GM19463 (cell line): ENCODE measurements around the gene MTARC1.

Source experiments
- ATAC-seq: cut with Tn5 transposase; IDR thresholded peaks from one replicate; pipeline ENCODE4 v1.9.1; 2021; ENCODE audit warnings: mild to moderate bottlenecking, moderate library complexity; ENCODE audit not compliant: unreplicated experiment

Gene MTARC1

DNA sequence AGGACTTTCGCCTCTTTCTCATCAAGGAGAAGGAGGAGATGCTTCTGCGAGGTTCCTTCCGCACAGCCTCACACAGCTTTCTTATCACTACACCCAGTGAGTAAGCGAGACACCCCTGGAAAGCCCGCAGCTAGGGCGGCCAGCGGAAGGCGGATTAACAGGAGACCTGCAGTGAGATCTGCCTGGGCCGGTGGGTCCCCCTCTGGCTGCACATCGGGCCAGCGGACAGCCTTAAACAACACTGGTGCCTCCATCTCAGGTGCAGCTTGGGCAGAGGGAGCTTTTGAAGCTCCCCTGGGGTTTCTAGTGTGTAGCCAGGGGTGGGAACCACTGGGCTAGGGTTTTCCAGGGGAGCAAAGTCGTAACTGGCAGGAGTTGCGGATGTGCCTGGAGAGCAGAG lies 17.5 kb upstream of the MTARC1 start:
- no peak for ATAC-seq

DNA sequence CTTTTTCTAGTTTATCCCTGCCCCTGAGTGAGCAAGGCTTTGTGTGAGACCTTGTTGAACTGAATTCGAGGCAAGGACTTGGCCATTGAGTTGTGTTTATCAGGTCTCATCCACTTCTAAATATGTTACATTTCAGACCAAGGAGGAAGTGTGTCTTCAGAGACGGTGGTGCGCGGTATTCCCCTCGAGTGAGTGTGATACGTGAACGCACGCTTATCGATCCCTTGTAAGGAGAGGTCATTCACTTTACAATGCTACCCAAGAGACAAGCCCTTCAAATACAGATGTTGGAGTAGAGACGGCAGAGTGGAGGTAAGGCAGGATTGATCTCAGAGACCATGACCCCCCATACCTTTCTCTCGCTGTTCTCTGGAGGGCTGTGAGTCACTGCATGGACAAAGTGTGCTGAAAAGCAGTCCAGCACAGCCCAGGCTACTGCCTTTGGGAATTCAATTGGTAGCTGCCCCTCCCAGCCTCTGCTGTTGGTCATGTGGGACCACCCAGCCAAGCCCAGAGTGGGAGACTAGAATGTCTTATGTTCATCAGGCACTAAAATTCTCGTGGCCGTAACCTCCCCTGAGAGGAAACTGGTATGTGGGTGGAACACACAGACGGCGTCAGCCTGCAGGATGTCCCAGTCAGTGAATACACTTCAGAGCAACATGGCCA lies 16.3 kb upstream of the MTARC1 start:
- peak; percentile 42 for ATAC-seq

DNA sequence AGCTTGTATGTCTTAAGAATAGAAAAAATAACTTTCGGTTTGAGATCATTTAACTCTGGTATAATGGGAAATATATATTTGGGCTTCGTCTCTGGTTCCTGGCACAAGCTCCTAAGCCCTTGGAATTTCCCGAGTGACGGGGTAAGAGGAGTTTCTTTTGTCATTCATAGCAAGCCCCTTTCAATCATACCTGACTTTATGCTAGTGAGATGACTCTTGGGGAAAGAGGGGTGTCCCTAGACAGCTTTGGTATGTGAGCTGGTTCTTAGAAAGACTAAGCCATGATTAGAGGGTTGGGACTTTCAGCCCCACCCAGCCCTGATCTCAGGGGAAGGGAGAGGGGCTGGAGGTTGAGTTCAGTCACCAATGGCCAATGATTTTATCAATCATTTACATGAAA lies 13.9 kb upstream of the MTARC1 start:
- ATAC-seq, result peak; percentile 46

DNA sequence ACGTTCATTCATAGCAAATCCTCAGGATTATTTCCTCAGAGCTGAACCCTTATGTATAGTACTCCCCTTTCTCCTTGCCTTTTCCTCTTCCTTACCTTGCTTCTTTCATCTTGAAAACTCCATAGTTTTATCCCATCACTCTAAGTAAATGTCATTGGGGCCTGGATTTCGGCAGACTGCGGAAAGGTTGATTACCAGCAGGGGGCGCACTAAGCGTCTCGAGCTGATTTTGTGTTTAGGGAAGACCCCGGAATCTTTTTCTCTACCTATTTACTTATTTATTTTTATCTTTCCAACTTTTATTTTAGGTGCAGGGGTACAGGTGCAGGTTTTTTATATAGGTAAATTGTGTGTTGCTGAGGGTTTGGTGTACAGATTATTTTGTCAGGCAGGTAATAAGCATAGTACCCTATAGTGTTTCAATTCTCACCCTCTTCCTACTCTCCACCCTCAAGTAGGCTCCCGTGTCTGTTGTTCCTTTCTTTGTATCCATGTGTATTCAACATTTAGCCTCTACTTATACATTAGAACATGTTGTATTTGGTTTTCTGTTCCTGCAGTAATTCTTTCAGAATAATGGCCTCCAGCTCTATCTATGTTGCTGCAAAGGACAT lies 11.4 kb upstream of the MTARC1 start:
- no peak for ATAC-seq

DNA sequence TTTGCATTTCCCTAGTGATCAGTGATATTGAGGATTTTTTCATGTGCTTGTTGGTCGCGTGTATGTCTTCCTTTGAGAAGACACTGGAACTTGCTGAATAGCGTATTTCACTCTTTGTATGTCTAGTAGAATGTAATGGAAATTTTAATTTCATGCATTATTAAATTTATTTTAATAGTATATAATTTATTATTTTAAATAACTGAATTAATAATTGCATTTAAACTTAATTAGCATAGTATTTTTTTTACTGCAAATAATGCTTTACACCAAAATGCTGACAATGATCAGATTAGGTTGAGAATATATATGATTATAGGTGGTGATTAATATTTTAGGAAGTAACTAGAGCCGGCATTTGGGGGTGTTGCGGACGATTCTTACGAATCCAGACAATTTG lies 10.5 kb upstream of the MTARC1 start:
- ATAC-seq, result no peak

DNA sequence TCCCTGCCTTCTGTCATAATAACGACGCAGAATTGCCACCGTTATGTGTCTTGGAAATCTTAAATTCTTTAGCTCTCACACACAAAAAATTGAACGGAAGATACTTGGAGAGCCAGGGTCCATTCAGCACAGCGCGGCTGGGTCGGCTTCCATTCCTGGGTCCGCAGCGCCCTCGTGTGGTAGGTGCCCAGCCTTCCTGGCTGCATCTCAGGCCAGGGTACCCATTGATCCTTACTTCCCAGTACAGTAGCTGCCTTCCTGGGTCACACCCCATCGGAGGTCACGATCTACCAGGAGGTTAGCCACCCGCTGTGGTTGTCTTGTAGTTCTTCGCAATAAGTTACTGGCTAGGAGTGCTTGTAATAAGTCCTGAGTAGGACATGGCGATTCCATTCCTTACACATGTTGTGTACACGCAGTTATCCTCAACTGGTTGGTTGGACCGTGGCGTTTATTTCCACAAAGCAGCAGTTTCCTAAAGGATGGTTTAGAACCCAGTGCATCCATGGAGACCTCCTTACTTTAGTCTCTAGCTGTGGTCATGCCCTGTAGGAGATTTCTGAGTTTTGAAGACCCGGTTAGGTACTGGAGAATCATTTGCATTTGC lies 9.9 kb upstream of the MTARC1 start:
- peak; percentile 83 for ATAC-seq

DNA sequence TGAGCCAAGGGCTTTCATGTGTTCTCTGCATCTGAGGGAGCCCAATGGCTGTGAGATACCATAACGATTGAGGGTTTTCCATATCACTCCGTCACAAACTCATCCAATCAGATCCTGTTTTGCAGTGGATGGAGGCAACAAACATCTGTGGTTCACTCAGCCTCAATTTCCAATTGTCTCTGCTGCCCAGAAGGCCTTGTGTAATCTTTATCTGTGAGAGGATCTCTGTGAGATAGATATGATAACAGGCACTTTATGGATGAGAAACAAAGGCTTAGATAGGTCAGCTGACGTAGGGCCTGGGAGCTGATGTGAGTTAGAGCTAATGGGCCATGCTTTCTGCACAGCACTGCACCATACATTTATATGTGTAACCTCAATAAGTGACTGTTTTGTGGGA lies 3.3 kb upstream of the MTARC1 start:
- no peak for ATAC-seq

DNA sequence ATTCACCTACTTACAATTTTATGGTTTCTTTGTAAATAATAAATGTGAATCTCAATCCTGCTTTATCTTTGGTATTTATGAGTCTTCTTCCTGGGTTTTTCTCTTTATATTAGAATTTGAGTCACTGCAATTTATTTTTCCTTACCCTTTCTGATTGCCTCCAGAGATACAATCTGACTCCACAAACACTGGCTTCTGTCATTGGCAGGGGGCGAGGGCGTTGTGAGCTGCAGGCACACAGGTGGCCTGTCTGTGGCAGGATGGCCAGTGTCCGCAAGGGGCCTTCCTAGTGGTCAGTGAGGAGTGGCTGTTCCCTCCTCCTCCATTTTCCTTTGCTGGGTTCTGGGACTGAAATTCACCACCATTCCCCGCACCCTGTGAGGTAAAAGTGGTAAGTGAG lies 2.0 kb upstream of the MTARC1 start:
- no peak for ATAC-seq

DNA sequence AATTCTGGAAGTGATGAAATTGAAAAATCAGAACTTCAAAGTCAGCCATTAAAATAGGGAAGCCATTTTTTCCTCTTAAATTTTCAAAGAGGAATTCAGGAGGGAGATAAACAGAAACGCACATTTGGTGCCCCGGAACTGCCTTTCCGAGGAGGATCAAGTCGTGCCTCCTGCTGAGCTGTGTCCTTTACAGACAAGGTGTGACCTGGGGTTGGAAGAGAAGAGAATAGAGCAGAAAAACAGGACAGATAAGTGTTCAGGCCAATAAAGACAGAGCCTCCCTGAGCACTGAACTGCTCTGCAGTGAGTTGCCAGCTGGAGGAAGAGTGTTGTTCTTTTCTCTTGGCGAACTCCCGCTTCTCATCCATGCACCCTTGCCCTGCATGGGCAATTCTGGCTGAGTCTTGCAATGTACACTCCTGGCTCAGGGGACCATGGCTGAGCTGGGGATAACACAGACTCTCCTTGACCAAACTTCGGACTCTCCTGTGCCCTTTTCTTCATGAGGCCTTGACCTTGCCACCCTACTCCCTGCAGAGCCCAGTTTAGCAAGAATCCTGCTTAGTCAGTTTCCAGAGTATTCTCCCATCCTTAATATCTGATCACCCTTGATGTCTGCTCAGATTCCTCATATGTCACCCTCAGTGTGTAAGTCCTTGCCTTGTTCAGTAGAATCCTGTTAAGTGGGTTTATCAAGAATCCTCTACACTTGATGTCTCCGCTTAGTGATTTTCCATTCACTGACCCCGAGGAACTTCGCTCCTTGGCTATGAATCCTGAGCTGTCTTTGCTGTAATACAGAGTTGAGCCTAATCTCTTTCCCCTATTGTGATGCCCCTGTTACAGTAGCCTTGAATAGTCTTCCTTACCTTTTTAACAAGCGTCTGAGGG lies 1.3 kb upstream of the MTARC1 start:
- ATAC-seq, result no peak

DNA sequence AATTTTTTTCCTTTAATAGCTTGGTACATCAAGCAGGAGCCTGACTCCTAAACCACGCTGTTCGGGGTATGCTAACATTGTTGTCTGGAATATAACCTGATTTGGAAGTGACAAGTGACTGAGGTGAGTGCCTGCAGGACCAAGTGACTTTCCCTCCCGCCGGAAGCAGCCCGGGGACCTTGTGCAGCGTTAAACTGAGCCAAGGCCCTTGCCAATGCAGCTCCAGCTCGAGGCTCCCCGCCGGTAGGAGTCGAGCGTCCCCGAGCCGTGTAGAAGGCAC lies 716 bp upstream of the MTARC1 start:
- ATAC-seq, result no peak

DNA sequence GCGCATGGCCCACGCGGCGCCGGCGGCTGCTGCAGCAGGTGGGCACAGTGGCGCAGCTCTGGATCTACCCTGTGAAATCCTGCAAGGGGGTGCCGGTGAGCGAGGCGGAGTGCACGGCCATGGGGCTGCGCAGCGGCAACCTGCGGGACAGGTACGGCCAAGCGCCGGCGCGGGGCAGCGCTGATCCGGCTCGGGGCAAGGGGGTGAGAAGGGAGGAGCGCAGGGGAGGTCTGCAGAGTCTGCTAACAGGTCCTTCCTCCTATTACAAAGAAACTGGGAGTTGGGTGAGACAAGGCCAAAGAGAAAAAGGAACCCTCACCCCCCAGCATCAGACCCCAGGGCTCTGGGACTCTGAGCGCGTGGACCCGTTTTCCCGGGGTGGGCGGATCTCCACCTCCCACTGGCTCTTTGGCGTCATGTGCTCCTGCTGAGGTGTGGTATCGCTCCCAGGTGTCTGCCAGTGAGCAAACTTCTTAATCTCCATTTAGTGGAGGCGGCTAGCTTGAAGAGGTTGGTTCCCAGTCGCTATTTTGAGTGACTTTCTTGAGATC lies 431 bp downstream of the MTARC1 start:
- no peak for ATAC-seq

DNA sequence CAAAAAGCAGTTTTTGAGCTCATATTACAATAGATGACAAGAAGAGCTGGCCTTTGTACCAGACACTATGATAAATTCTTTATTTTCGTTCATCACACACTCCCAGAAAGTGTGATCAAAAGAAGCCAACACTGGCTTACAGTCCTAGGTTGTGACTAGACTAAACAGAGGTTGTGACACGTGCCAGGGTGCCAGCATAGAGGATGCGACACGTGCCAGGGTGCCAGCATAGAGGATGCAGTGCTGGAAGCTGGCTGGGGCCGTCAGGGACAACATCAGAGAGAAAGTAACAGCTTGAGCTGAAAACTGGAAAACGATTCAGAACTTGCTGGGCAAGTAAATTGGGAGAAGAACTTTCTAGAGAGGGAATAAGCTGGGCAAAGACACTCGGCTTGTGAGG lies 2.2 kb downstream of the MTARC1 start:
- ATAC-seq, result no peak

DNA sequence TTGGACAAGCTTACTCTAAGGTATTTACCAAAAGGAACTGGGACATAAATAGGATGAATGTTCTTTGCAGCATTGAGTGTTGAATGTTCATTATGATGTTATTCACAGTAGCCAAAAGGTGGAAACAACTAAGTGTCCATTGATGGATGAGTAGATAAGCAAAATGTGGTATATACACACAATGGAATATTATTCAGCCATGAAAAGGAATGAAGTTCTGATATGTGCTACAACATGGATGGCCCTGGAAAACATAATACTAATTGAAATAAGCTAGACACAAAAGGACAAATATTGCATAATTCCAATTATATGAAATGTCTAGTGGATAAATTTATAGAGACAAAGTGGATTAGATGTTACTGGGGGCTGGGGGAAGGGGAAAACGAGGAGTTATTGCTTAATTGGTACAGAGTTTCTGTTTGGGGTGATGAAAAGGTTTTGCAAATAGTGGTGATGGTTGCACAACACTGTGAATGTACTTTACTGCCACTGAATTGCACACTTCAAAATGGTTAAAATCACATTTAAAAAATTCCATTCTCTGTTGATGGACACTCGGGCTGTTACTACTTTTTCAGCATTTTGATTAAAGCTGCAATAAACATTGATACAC lies 2.9 kb downstream of the MTARC1 start:
- ATAC-seq, result no peak

DNA sequence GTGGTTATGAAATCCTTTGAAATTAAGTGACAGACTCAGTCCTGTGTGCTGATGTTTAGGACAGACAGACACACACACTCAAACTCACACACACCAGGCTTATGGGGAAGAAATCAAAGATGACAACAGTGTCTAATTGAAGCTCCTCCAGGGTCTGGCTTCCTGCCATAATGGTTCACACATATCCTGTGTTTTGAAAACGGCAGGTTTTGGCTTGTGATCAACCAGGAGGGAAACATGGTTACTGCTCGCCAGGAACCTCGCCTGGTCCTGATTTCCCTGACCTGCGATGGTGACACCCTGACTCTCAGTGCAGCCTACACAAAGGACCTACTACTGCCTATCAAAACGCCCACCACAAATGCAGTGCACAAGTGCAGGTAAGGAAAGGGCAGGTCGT lies 4.6 kb downstream of the MTARC1 start:
- no peak for ATAC-seq

DNA sequence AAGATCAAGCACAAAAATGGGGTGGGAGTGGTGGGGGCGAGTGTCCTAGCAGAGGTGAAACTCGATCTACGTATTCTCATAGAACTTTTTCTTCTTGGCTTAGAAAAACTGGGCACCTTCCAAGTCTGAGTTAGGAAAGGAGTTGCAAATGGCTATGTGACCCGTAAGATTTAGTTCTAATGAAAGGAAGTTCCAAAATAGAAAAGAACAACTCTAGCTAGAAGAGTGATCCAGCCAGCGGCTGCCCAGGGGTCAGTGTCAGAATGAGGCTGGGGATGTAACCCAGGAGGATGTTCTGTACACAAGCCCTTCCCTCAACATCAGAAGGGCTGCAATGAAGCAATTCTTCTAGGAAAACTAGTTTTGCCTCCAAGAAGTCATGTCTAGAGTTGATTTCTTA lies 5.2 kb downstream of the MTARC1 start:
- ATAC-seq, result no peak

DNA sequence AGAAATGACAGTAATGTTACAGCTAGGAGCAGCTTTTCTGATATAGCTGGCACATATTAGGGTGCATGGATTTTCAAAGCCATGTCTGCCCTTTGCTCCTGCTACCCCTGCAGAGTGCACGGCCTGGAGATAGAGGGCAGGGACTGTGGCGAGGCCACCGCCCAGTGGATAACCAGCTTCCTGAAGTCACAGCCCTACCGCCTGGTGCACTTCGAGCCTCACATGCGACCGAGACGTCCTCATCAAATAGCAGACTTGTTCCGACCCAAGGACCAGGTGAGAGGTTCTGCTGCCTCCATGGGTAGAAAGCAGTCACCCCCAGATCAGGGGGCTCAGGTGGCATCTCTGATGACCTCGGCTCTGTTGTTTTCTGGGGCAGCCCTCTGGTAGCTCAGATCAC lies 9.8 kb downstream of the MTARC1 start:
- no peak for ATAC-seq

DNA sequence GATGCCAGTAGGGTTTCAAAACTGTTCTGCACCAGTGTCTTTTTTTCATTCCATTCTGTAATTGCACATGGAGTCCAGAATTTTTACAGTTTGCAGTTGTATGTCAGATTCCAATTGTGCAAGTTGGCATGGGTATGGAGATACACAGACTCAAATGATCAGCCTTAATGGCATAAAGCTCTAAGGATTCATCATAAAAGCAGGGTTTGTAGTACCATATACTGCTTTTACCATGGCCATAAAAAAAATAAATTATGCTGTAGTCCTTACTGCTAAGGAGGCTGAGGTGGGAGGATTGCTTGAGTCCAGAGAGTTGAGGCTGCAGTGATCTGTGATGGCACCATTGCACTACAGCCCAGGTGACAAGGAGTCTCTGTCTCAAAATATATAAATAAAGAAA lies 10.3 kb downstream of the MTARC1 start:
- no peak for ATAC-seq

DNA sequence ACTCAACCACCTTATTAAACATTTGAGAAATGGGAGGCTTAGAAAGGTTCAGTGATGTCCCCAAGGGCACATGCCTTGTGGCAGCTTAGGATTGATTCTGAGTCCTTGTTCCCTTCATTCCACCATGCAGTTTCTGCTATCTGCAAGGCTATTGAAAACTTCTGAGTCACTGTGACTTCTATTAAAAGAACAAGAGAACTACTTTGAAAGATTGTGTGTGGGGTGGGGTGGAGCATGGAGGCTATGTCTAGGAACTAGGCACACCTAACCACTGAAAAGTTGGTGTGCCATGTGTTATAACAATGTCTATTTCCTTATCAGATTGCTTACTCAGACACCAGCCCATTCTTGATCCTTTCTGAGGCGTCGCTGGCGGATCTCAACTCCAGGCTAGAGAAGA lies 10.8 kb downstream of the MTARC1 start:
- ATAC-seq, result no peak

DNA sequence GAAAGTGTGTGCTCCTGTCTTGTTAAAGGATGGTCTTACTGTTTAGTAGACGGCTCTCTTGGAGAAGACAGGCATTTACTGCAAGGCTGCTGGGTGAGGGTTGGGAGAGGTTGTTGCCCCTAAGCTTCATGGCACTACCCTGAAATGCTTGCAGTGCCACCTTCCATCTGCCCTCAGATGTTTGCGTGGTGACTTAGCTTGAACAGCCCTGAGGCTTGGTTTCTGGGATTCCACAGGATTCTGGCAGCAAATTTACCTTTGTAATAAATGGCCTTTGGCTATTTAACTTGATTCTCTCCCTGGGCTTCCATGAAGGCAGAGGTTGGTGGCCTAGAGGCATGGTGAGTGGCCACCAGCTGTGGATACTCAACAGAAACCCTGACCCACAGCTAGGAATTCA lies 11.6 kb downstream of the MTARC1 start:
- no peak for ATAC-seq

DNA sequence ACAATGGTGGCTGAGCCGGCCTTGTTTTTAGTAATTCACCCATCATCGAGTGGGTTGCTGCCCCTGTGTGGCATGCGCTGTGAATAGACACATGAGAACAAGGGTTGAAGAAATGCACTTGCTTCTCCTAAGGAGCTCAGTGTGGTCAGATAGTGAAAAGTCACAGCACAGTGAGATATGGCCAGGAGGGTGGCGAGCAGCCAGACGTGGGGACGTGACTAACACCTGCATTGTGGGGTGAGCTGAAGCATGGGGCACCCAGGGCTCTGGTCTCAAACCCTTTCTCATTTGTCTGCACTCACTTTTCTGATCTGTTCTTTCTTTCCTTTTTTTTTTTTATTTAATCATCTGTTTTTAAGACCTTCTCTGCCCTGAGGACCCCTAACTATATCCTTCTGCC lies 13.5 kb downstream of the MTARC1 start:
- no peak for ATAC-seq
